CD14-positive monocyte (primary cell): ENCODE measurements around the gene TGFBR3. TPM values are rescaled to one million over a fixed set of nuclear protein-coding genes. Genes with fewer than 3 reads are reported as not detected.

Source experiments
- DNase-seq, 3 donors: peaks; one replicate each; pipeline ENCODE4 v3.0.0-alpha.2; 2011 to 2022
- H2AFZ ChIP-seq: 2 replicates; pipeline ENCODE4 v1.6.0; 2012; ENCODE audit warnings: mild to moderate bottlenecking, low read depth, low read length, inconsistent platforms; ENCODE audit not compliant: insufficient read depth, poor library complexity, severe bottlenecking
- H3K27ac ChIP-seq, 2 donors: 1 replicate in 1 of 2; 2 replicates in 1 of 2; pipeline ENCODE4 v1.5.1; 2012 to 2013; ENCODE audit warnings: low read length in 2 of 2, control low read depth in 1 of 2, inconsistent platforms in 1 of 2, low read depth in 1 of 2, mild to moderate bottlenecking in 1 of 2
- H3K27me3 ChIP-seq, 2 donors: one replicate each; pipeline versions ENCODE4 v1.6.0 to v1.6.1; 2011 to 2013; ENCODE audit warnings: low read length in 2 of 2; ENCODE audit not compliant: control insufficient read depth in 2 of 2, insufficient read depth in 2 of 2
- H3K36me3 ChIP-seq, 2 donors: replicated peaks in 1 of 2; 1 replicate in 1 of 2; 2 replicates in 1 of 2; pipeline versions ENCODE4 v1.5.1 to v1.6.1; 2012 to 2013; ENCODE audit warnings: low read length in 2 of 2, control low read depth in 1 of 2, inconsistent platforms in 1 of 2, mild to moderate bottlenecking in 1 of 2; ENCODE audit not compliant: insufficient read depth in 2 of 2, control insufficient read depth in 1 of 2
- H3K4me1 ChIP-seq, 2 donors: 1 replicate in 1 of 2; 2 replicates in 1 of 2; pipeline versions ENCODE4 v1.5.1 to v1.6.1; 2012 to 2013; ENCODE audit warnings: low read length in 2 of 2, control low read depth in 1 of 2, inconsistent platforms in 1 of 2, mild to moderate bottlenecking in 1 of 2, moderate library complexity in 1 of 2; ENCODE audit not compliant: insufficient read depth in 2 of 2, control insufficient read depth in 1 of 2
- H3K4me2 ChIP-seq: replicated peaks from 2 replicates; pipeline ENCODE3; 2012; ENCODE audit warnings: low read length, moderate library complexity, mild to moderate bottlenecking; ENCODE audit not compliant: poor library complexity, severe bottlenecking; ENCODE audit errors: extremely low read depth
- H3K4me3 ChIP-seq, 3 experiments: fragments of 200-600 bp in 1 of 3; sonication (generic) in 1 of 3; replicated peaks in 1 of 3; 1 replicate in 2 of 3; 2 replicates in 1 of 3; pipeline ENCODE4 v1.5.1; 2011 to 2013; ENCODE audit warnings: low read length in 3 of 3, mild to moderate bottlenecking in 3 of 3, control low read depth in 2 of 3, low read depth in 2 of 3, inconsistent platforms in 1 of 3, moderate library complexity in 1 of 3
- H3K79me2 ChIP-seq: 2 replicates; pipeline ENCODE4 v1.6.0; 2012; ENCODE audit warnings: mild to moderate bottlenecking, control low read depth, inconsistent platforms, low read length, moderate library complexity; ENCODE audit not compliant: insufficient read depth
- H3K9ac ChIP-seq: 2 replicates; pipeline ENCODE4 v1.6.0; 2017; ENCODE audit warnings: low read length, mild to moderate bottlenecking; ENCODE audit not compliant: insufficient read depth, poor library complexity, severe bottlenecking
- H3K9me3 ChIP-seq, 2 donors: replicated peaks in 1 of 2; 1 replicate in 1 of 2; 2 replicates in 1 of 2; pipeline versions ENCODE4 v1.5.1 to v1.6.1; 2012 to 2013; ENCODE audit warnings: low read length in 2 of 2, control low read depth in 1 of 2; ENCODE audit not compliant: control insufficient read depth in 1 of 2, insufficient read depth in 1 of 2
- H4K20me1 ChIP-seq: 2 replicates; pipeline ENCODE4 v1.6.0; 2012; ENCODE audit warnings: mild to moderate bottlenecking, low read length, control low read depth, moderate library complexity; ENCODE audit not compliant: insufficient read depth
- H3K27ac Mint-ChIP-seq, 7 donors: one replicate each; pipeline ENCODE4 v1.8.0; 2020; ENCODE audit warnings: mild to moderate bottlenecking in 7 of 7, mixed read lengths in 7 of 7, moderate library complexity in 6 of 7, inconsistent platforms in 2 of 7
- H3K27me3 Mint-ChIP-seq, 3 donors: one replicate each; pipeline ENCODE4 v1.8.0; 2021 to 2022; ENCODE audit warnings: low read depth in 3 of 3, mild to moderate bottlenecking in 3 of 3, mixed read lengths in 3 of 3, moderate library complexity in 3 of 3, inconsistent platforms in 1 of 3
- H3K36me3 Mint-ChIP-seq, 2 donors: one replicate each; pipeline ENCODE4 v1.8.0; 2020; ENCODE audit warnings: mixed read lengths in 2 of 2, inconsistent platforms in 1 of 2, mild to moderate bottlenecking in 1 of 2
- H3K4me1 Mint-ChIP-seq: one replicate; pipeline ENCODE4 v1.8.0; 2020; ENCODE audit warnings: mild to moderate bottlenecking, mixed read lengths
- H3K4me3 Mint-ChIP-seq, 2 donors: one replicate each; pipeline ENCODE4 v1.8.0; 2020; ENCODE audit warnings: mild to moderate bottlenecking in 2 of 2, mixed read lengths in 2 of 2, moderate library complexity in 1 of 2
- H3K9me3 Mint-ChIP-seq, 7 donors: one replicate each; pipeline ENCODE4 v1.8.0; 2020 to 2022; ENCODE audit warnings: mixed read lengths in 7 of 7, mild to moderate bottlenecking in 6 of 7, moderate library complexity in 6 of 7, inconsistent platforms in 2 of 7
- CTCF ChIP-seq: fragments of 200-600 bp; IDR thresholded peaks from one replicate; pipeline ENCODE4 v1.8.0; 2022; ENCODE audit warnings: antibody characterized with exemption, mild to moderate bottlenecking
- WGBS: methylation state at CpG from one replicate; pipeline ENCODE4 v1.1.5; 2013; ENCODE audit warnings: missing lambda C conversion rate; ENCODE audit not compliant: insufficient coverage; 5-methylcytosine and 5-hydroxymethylcytosine counted together
- intact Hi-C, 2 donors: fragments of 100-400 bp; cut with micrococcal nuclease; formaldehyde crosslinking; loops; one replicate each; pipeline versions ENCODE4 v1.15.0 to v1.15.1; 2023
- polyA plus RNA-seq, 3 donors: library from polyadenylated mRNA; depleted of rRNA in 1 of 3; unstranded in 2 of 3; stranded (reverse) in 1 of 3; fragments of 300-500 nt in 2 of 3; fragments of >200 nt in 1 of 3; fragmentation: Illumina TruSeq in 2 of 3; gene quantifications; 1 replicate in 2 of 3; 2 replicates in 1 of 3; pipeline ENCODE4 v1.2.3, GENCODE V29; 2012 to 2021

Gene TGFBR3
- polyA plus RNA-seq, 3 donors: 0.09 to 0.28 (median 0.20) TPM

DNA sequence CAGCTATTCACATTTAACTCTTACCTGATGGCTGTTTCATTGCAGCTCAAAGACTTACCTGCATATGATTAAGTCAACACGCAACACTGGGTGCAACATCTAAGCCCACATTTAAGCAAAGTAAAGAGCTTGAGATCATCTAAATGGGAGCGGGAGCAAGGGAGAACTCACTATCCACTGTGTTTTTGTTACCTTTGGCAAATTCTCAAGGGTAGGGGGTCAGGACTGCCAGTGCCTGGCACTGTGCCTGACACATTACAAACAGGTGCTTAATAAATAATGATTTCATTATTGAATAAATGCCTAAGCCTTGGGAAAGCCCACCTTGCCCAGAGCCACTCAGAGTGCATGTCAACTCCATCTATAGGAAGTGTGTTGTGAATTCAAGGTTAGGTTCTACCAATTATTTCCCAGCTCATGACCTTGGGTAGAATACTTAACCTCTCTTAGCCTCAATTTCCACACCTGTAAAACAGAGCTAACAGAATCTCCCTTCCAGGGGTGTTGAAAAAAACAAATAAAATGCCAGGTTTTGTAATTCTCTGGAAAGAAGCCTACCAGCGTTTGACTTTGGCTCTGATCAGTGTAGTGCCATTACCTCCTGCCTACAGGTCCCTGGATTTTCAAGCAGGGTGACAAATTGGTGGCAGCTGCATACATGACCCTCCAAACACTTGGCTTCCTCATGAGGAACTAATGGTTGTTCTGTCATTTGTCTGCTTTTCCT is 109.7 kb downstream of the TGFBR3 start:
- H3K4me1 ChIP-seq: no peaks in the 10 kb centered on the region
- intact Hi-C loops: no loop called here
- no peaks in the 10 kb centered on the region for H3K79me2 ChIP-seq
- no peaks in the 10 kb centered on the region for H3K9me3 ChIP-seq
- H3K27me3 ChIP-seq: no peaks in the 10 kb centered on the region
- DNase-seq: no peak
- H2AFZ ChIP-seq: no peak overlapping the region
- no peak overlapping the region for H3K27ac ChIP-seq
- Mint-ChIP-seq H3K9me3 (no peaks in the 10 kb centered on the region), H3K4me1 (no peaks in the 10 kb centered on the region), H3K27me3 (peaks cover 0 to 5% (median 5%) of the 10 kb centered on the region in 3 donors), H3K36me3 (no peaks in the 10 kb centered on the region), H3K4me3 (no peak overlapping the region), H3K27ac (no peak overlapping the region)
- no peak overlapping the region for H3K9ac ChIP-seq
- 82% methylated on average over 3 of the region's 3 CpGs for WGBS
- no peaks in the 10 kb centered on the region for H4K20me1 ChIP-seq
- no peak for TF ChIP-seq CTCF
- H3K36me3 ChIP-seq: no peaks in the 10 kb centered on the region
- no peak overlapping the region for H3K4me2 ChIP-seq
- no peak overlapping the region for H3K4me3 ChIP-seq

- no peak overlapping the region for H3K4me3 Mint-ChIP-seq
- DNase-seq: no peak
- H3K27ac Mint-ChIP-seq: no peak overlapping the region
- H3K4me1 Mint-ChIP-seq: no peaks in the 10 kb centered on the region
- H3K4me2 ChIP-seq: no peak overlapping the region
- 95% methylated on average over 3 of the region's 6 CpGs for WGBS
- H3K36me3 ChIP-seq: no peaks in the 10 kb centered on the region
- no peaks in the 10 kb centered on the region for H3K36me3 Mint-ChIP-seq
- H3K4me3 ChIP-seq: no peak overlapping the region
- H3K9me3 Mint-ChIP-seq: no peaks in the 10 kb centered on the region
- peaks cover 0 to 5% (median 5%) of the 10 kb centered on the region in 3 donors for H3K27me3 Mint-ChIP-seq
- no peaks in the 10 kb centered on the region for H3K4me1 ChIP-seq
- no peak overlapping the region for H2AFZ ChIP-seq
- intact Hi-C loops: no loop called here
- no peak overlapping the region for H3K27ac ChIP-seq
- H3K27me3 ChIP-seq: no peaks in the 10 kb centered on the region
- H3K79me2 ChIP-seq: no peaks in the 10 kb centered on the region
- H3K9ac ChIP-seq: no peak overlapping the region
- TF ChIP-seq CTCF: no peak
- no peaks in the 10 kb centered on the region for H3K9me3 ChIP-seq
- no peaks in the 10 kb centered on the region for H4K20me1 ChIP-seq
Observed at GRCh38 chr1:91775227-91775626, 110.7 kb downstream of the TGFBR3 start.
